GM23338 (cell line): ENCODE results near the gene CTBP2. TPM values are rescaled to one million over a fixed set of nuclear protein-coding genes. Genes with fewer than 3 reads are reported as not detected.
A peak's percentile ranks its signal among the peaks of the same experiment; 100 is the strongest.

Experiments used
- ATAC-seq: fragments of 200-7000 bp; cut with Tn5 transposase; 3 replicates; pipeline ENCODE4 v1.9.1; 2020
- DNase-seq: peaks from one replicate; pipeline ENCODE4 v3.0.0-alpha.2; 2015; ENCODE audit warnings: low spot score
- H2AFZ ChIP-seq: fragments of 200-600 bp; sonication (generic); 2 replicates; pipeline ENCODE4 v1.8.0; 2016; ENCODE audit warnings: antibody characterized with exemption, mild to moderate bottlenecking, moderate library complexity
- H3F3A ChIP-seq: fragments of 200-600 bp; sonication (generic); replicated peaks from 2 replicates; pipeline ENCODE4 v1.8.0; 2017; ENCODE audit warnings: antibody characterized with exemption, mixed run types, low read depth
- H3K27ac ChIP-seq: fragments of 200-600 bp; sonication (generic); 2 replicates; pipeline ENCODE4 v1.6.1; 2016; ENCODE audit warnings: low read depth
- H3K27me3 ChIP-seq: fragments of 200-600 bp; sonication (generic); 2 replicates; pipeline ENCODE4 v1.8.0; 2016; ENCODE audit warnings: mild to moderate bottlenecking, mixed run types, moderate library complexity; ENCODE audit not compliant: insufficient read depth
- H3K36me3 ChIP-seq: fragments of 200-600 bp; sonication (generic); 2 replicates; pipeline ENCODE4 v1.8.0; 2016; ENCODE audit warnings: mild to moderate bottlenecking; ENCODE audit not compliant: insufficient read depth
- H3K4me1 ChIP-seq: fragments of 200-600 bp; sonication (generic); 2 replicates; pipeline ENCODE4 v1.8.0; 2016; ENCODE audit warnings: mild to moderate bottlenecking, moderate library complexity; ENCODE audit not compliant: insufficient read depth
- H3K4me2 ChIP-seq: fragments of 200-600 bp; sonication (generic); 2 replicates; pipeline ENCODE4 v1.7.1; 2017; ENCODE audit warnings: mixed run types
- H3K4me3 ChIP-seq: fragments of 200-600 bp; sonication (generic); 2 replicates; pipeline ENCODE4 v1.6.1; 2016; ENCODE audit warnings: mixed run types
- H3K79me2 ChIP-seq: fragments of 200-600 bp; sonication (generic); replicated peaks from 2 replicates; pipeline ENCODE4 v1.8.0; 2017; ENCODE audit warnings: mild to moderate bottlenecking; ENCODE audit not compliant: insufficient read depth
- H3K9me2 ChIP-seq: fragments of 200-600 bp; sonication (generic); 2 replicates; pipeline ENCODE4 v1.8.0; 2017; ENCODE audit not compliant: insufficient read depth
- H4K20me1 ChIP-seq: fragments of 200-600 bp; sonication (generic); replicated peaks from 2 replicates; pipeline ENCODE4 v1.8.0; 2017; ENCODE audit warnings: mild to moderate bottlenecking; ENCODE audit not compliant: insufficient read depth
- H3K27ac Mint-ChIP-seq: 2 replicates; pipeline ENCODE4 v1.8.0; 2020; ENCODE audit warnings: inconsistent platforms, mild to moderate bottlenecking, moderate library complexity, mixed read lengths
- H3K27me3 Mint-ChIP-seq: 3 replicates; pipeline ENCODE4 v1.8.0; 2022; ENCODE audit warnings: low read depth, mild to moderate bottlenecking, moderate library complexity, mixed read lengths, inconsistent platforms; ENCODE audit not compliant: insufficient read depth, poor library complexity
- H3K36me3 Mint-ChIP-seq: 3 replicates; pipeline ENCODE4 v1.8.0; 2021; ENCODE audit warnings: low read depth, mild to moderate bottlenecking, inconsistent platforms, moderate library complexity, mixed read lengths
- H3K4me1 Mint-ChIP-seq: 3 replicates; pipeline ENCODE4 v1.8.0; 2020; ENCODE audit warnings: mild to moderate bottlenecking, inconsistent platforms, mixed read lengths
- H3K4me3 Mint-ChIP-seq: 3 replicates; pipeline ENCODE4 v1.8.0; 2021; ENCODE audit warnings: moderate library complexity, mild to moderate bottlenecking, inconsistent platforms, mixed read lengths
- H3K9me3 Mint-ChIP-seq: 3 replicates; pipeline ENCODE4 v1.8.0; 2020; ENCODE audit warnings: moderate library complexity, mild to moderate bottlenecking, inconsistent platforms, mixed read lengths
- CREB1 ChIP-seq: fragments of 250-450 bp; sonication (Bioruptor Pico); IDR thresholded peaks from 2 replicates; pipeline ENCODE4 v1.5.0; 2020; ENCODE audit warnings: low read depth, mild to moderate bottlenecking, moderate library complexity
- CTCF ChIP-seq, 2 experiments: fragments of 200-600 bp in 1 of 2; sonication (generic) in 1 of 2; conservative IDR thresholded peaks; 2 replicates each; pipeline versions ENCODE4 v1.5.1 to v1.6.1; 2016 to 2017; ENCODE audit warnings: antibody characterized with exemption in 2 of 2, low read depth in 2 of 2, mild to moderate bottlenecking in 2 of 2, moderate library complexity in 1 of 2
- ETS1 ChIP-seq: IDR thresholded peaks from 2 replicates; pipeline ENCODE4 v1.6.1; 2016; ENCODE audit warnings: antibody characterized with exemption
- EZH2 ChIP-seq: fragments of 200-600 bp; sonication (generic); IDR thresholded peaks from one replicate; pipeline ENCODE4 v1.8.0; 2017; ENCODE audit warnings: antibody characterized with exemption, mild to moderate bottlenecking, low read depth; ENCODE audit not compliant: unreplicated experiment
- EZH2phosphoT487 ChIP-seq: fragments of 200-600 bp; sonication (generic); IDR thresholded peaks from one replicate; pipeline ENCODE4 v1.8.1; 2018; ENCODE audit warnings: antibody characterized with exemption; ENCODE audit not compliant: unreplicated experiment
- JUNB ChIP-seq: IDR thresholded peaks from one replicate; pipeline ENCODE4 v1.6.1; 2016; ENCODE audit warnings: antibody characterized with exemption; ENCODE audit not compliant: unreplicated experiment
- NANOG ChIP-seq: IDR thresholded peaks from 2 replicates; pipeline ENCODE4 v1.6.1; 2016; ENCODE audit warnings: antibody characterized with exemption, borderline replicate concordance
- POLR2AphosphoS5 ChIP-seq: IDR thresholded peaks from 2 replicates; pipeline ENCODE4 v1.6.1; 2016; ENCODE audit warnings: antibody characterized with exemption, low read depth
- REST ChIP-seq: IDR thresholded peaks from one replicate; pipeline ENCODE4 v1.6.1; 2018; ENCODE audit warnings: antibody characterized with exemption; ENCODE audit not compliant: unreplicated experiment
- STAT1 ChIP-seq: IDR thresholded peaks from one replicate; pipeline ENCODE4 v1.6.1; 2016; ENCODE audit warnings: antibody characterized with exemption; ENCODE audit not compliant: unreplicated experiment
- ZNF114 ChIP-seq: fragments of 250-450 bp; sonication (Bioruptor Pico); IDR thresholded peaks from 2 replicates; pipeline ENCODE4 v1.5.0; 2020; ENCODE audit warnings: mild to moderate bottlenecking, moderate library complexity
- ZNF331 ChIP-seq: fragments of 250-450 bp; sonication (Bioruptor Pico); IDR thresholded peaks from 2 replicates; pipeline ENCODE4 v1.5.0; 2020; ENCODE audit warnings: low read depth, mild to moderate bottlenecking, moderate library complexity
- polyA plus RNA-seq: library from polyadenylated mRNA; unstranded; fragments of >200 nt; fragmentation: Nextera tagmentation; extraction: Ambion mirVana; gene quantifications from 2 replicates; pipeline ENCODE4 v1.2.1, GENCODE V29; 2016
- total RNA-seq: library from RNA; depleted of rRNA; stranded (reverse); fragments of >200 nt; shearing (Covaris generic); gene quantifications from 2 replicates; pipeline ENCODE4 v1.2.3, GENCODE V29; 2014
- TF ChIP-seq, protein P1 (sequence below): fragments of 250-450 bp; sonication (Bioruptor Pico); IDR thresholded peaks from 2 replicates; pipeline ENCODE4 v1.5.0; 2020; ENCODE audit warnings: mild to moderate bottlenecking, moderate library complexity

The CTBP2 gene
- total and polyA plus RNA-seq, 2 experiments from 2014 or later: 133 to 265 TPM

DNA sequence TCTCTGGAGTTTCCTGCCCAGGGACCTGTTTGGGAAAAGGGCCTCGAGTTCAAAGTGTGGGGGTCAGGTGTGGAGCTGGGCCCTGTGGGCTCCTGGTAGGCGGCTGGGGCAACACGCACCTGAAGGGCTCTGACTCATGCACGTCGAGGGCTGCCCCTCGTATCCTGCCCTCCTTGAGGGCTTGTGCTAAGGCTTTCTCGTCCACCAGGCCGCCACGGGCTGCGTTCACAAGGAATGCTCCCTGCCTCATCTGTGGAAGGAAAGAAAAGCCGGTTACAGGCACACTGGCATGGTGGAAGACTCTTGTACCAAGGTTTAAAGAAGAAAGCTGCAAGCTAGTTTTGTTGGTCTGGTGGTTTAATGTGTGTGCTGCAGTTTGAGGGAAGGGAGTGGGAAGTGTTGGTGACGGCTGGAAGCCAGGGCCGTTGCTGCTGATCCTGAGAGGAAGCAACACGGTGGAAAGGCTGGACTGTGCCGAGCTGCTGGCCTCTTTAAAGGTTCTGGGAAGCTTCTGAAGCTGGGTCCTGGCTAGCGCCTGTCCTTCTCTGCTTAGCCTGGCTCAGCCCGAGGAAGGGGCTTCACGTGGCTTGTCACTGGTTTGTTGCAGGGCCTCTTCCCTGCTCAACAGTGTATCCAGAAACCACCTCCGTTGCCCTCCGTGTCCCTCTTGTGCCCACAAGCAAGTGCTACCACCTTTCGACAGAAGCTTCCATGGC, 166.5 kb downstream of the CTBP2 start:
- Mint-ChIP-seq H3K36me3 (peaks cover 98% of the 10 kb centered on the region), H3K4me1 (peaks cover 2% of the 10 kb centered on the region; the same call in 1 of the 3 replicates), H3K27ac (peak overlapping the region; percentile 86; the same call in 1 of the 2 replicates), H3K9me3 (no peaks in the 10 kb centered on the region; the same call in 2 of the 3 replicates), H3K27me3 (peaks cover 70% of the 10 kb centered on the region), H3K4me3 (no peak overlapping the region)
- Histone ChIP-seq H2AFZ (no peak overlapping the region), H3K27ac (peak overlapping the region; percentile 78; the same call in 1 of the 2 replicates), H3K36me3 (peaks cover 38% of the 10 kb centered on the region), H4K20me1 (peaks cover 35% of the 10 kb centered on the region), H3K4me3 (no peak overlapping the region), H3K4me2 (no peak overlapping the region), H3K27me3 (no peaks in the 10 kb centered on the region), H3F3A (peaks cover 50% of the 10 kb centered on the region), H3K9me2 (no peaks in the 10 kb centered on the region), H3K4me1 (no peaks in the 10 kb centered on the region; the same call in 1 of the 2 replicates), H3K79me2 (peaks cover 5% of the 10 kb centered on the region)
- ATAC-seq (no peak), DNase-seq (no peak)
- TF ChIP-seq ETS1 (no peak), STAT1 (no peak), EZH2phosphoT487 (no peak), CREB1 (CRISPR knock-in tag) (no peak), NANOG (no peak), EZH2 (no peak), ZNF114 (no peak), ZNF331 (CRISPR knock-in tag) (no peak), POLR2AphosphoS5 (no peak; the same call in 1 of the 2 replicates), REST (no peak), JUNB (no peak), CTCF (conservative IDR thresholded peaks at IDR 0.05; ENCODE audit: low read depth in 2 of 2) (no peak)
- TF ChIP-seq, protein P1, sequence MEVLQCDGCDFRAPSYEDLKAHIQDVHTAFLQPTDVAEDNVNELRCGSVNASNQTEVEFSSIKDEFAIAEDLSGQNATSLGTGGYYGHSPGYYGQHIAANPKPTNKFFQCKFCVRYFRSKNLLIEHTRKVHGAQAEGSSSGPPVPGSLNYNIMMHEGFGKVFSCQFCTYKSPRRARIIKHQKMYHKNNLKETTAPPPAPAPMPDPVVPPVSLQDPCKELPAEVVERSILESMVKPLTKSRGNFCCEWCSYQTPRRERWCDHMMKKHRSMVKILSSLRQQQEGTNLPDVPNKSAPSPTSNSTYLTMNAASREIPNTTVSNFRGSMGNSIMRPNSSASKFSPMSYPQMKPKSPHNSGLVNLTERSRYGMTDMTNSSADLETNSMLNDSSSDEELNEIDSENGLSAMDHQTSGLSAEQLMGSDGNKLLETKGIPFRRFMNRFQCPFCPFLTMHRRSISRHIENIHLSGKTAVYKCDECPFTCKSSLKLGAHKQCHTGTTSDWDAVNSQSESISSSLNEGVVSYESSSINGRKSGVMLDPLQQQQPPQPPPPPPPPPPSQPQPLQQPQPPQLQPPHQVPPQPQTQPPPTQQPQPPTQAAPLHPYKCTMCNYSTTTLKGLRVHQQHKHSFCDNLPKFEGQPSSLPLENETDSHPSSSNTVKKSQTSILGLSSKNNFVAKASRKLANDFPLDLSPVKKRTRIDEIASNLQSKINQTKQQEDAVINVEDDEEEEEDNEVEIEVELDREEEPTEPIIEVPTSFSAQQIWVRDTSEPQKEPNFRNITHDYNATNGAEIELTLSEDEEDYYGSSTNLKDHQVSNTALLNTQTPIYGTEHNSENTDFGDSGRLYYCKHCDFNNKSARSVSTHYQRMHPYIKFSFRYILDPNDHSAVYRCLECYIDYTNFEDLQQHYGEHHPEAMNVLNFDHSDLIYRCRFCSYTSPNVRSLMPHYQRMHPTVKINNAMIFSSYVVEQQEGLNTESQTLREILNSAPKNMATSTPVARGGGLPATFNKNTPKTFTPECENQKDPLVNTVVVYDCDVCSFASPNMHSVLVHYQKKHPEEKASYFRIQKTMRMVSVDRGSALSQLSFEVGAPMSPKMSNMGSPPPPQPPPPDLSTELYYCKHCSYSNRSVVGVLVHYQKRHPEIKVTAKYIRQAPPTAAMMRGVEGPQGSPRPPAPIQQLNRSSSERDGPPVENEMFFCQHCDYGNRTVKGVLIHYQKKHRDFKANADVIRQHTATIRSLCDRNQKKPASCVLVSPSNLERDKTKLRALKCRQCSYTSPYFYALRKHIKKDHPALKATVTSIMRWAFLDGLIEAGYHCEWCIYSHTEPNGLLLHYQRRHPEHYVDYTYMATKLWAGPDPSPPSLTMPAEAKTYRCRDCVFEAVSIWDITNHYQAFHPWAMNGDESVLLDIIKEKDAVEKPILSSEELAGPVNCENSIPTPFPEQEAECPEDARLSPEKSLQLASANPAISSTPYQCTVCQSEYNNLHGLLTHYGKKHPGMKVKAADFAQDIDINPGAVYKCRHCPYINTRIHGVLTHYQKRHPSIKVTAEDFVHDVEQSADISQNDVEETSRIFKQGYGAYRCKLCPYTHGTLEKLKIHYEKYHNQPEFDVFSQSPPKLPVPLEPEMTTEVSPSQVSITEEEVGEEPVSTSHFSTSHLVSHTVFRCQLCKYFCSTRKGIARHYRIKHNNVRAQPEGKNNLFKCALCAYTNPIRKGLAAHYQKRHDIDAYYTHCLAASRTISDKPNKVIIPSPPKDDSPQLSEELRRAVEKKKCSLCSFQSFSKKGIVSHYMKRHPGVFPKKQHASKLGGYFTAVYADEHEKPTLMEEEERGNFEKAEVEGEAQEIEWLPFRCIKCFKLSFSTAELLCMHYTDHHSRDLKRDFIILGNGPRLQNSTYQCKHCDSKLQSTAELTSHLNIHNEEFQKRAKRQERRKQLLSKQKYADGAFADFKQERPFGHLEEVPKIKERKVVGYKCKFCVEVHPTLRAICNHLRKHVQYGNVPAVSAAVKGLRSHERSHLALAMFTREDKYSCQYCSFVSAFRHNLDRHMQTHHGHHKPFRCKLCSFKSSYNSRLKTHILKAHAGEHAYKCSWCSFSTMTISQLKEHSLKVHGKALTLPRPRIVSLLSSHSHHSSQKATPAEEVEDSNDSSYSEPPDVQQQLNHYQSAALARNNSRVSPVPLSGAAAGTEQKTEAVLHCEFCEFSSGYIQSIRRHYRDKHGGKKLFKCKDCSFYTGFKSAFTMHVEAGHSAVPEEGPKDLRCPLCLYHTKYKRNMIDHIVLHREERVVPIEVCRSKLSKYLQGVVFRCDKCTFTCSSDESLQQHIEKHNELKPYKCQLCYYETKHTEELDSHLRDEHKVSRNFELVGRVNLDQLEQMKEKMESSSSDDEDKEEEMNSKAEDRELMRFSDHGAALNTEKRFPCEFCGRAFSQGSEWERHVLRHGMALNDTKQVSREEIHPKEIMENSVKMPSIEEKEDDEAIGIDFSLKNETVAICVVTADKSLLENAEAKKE (CRISPR knock-in tag): no peak
